Skeletal muscle satellite cell (primary cell): ENCODE data around the gene GRM8.

ENCODE experiments used
- H3K27me3 ChIP-seq: 2 replicates; pipeline ENCODE4 v1.7.0; 2013; ENCODE audit warnings: low read length; ENCODE audit not compliant: control insufficient read depth, insufficient read depth
- H3K36me3 ChIP-seq: 2 replicates; pipeline ENCODE4 v1.7.0; 2013; ENCODE audit warnings: mild to moderate bottlenecking, control low read depth, low read length; ENCODE audit not compliant: insufficient read depth
- H3K4me1 ChIP-seq: 2 replicates; pipeline ENCODE4 v1.7.0; 2013; ENCODE audit warnings: low read length; ENCODE audit not compliant: control insufficient read depth, insufficient read depth
- H3K4me2 ChIP-seq: 2 replicates; pipeline ENCODE4 v1.7.0; 2013; ENCODE audit warnings: mild to moderate bottlenecking, low read length
- H3K4me3 ChIP-seq: 2 replicates; pipeline ENCODE4 v1.7.0; 2013; ENCODE audit warnings: low read length
- H3K9ac ChIP-seq: 2 replicates; pipeline ENCODE4 v1.7.0; 2013; ENCODE audit warnings: mild to moderate bottlenecking, low read depth, low read length, moderate library complexity
- H3K9me3 ChIP-seq: replicated peaks from 2 replicates; pipeline ENCODE4 v1.7.0; 2013; ENCODE audit warnings: mild to moderate bottlenecking, control low read depth, low read length

GRM8 gene

GRCh38 chr7:127146746-127147536 lies 105.8 kb downstream of the GRM8 start:
- Histone ChIP-seq H3K27me3 (no peaks in the 10 kb centered on the region), H3K9me3 (no peaks in the 10 kb centered on the region), H3K4me1 (no peaks in the 10 kb centered on the region), H3K9ac (no peak overlapping the region), H3K4me3 (no peak overlapping the region), H3K4me2 (no peak overlapping the region), H3K36me3 (no peaks in the 10 kb centered on the region)

- H3K27me3 ChIP-seq, result no peaks in the 10 kb centered on the region
- no peaks in the 10 kb centered on the region for H3K4me1 ChIP-seq
- no peak overlapping the region for H3K4me3 ChIP-seq
- H3K9ac ChIP-seq, result no peak overlapping the region
- no peaks in the 10 kb centered on the region for H3K9me3 ChIP-seq
- no peaks in the 10 kb centered on the region for H3K36me3 ChIP-seq
- no peak overlapping the region for H3K4me2 ChIP-seq
Observed at GRCh38 chr7:127137146-127137545, 115.6 kb downstream of the GRM8 start.

- H3K36me3 ChIP-seq, result no peaks in the 10 kb centered on the region
- no peak overlapping the region for H3K4me3 ChIP-seq
- no peaks in the 10 kb centered on the region for H3K4me1 ChIP-seq
Observed at GRCh38 chr7:127135871-127136485, 116.8 kb downstream of the GRM8 start.

GRCh38 chr7:127123220-127123619 lies 129.5 kb downstream of the GRM8 start:
- no peaks in the 10 kb centered on the region for H3K36me3 ChIP-seq
- H3K9ac ChIP-seq, result no peak overlapping the region
- H3K4me2 ChIP-seq, result no peak overlapping the region
- H3K27me3 ChIP-seq, result no peaks in the 10 kb centered on the region
- no peak overlapping the region for H3K4me3 ChIP-seq
- peaks cover 2% of the 10 kb centered on the region for H3K9me3 ChIP-seq
- no peaks in the 10 kb centered on the region for H3K4me1 ChIP-seq

More at GRCh38 chr7:127135871-127136485, 116.8 kb downstream of the GRM8 start:
- Histone ChIP-seq H3K4me2 (no peak overlapping the region), H3K9me3 (no peaks in the 10 kb centered on the region), H3K9ac (no peak overlapping the region), H3K27me3 (no peaks in the 10 kb centered on the region)

- no peaks in the 10 kb centered on the region for H3K4me1 ChIP-seq
- H3K9me3 ChIP-seq, result peaks cover 2% of the 10 kb centered on the region
- H3K4me2 ChIP-seq, result no peak overlapping the region
- H3K27me3 ChIP-seq, result no peaks in the 10 kb centered on the region
- H3K9ac ChIP-seq, result no peak overlapping the region
- no peak overlapping the region for H3K4me3 ChIP-seq
- no peaks in the 10 kb centered on the region for H3K36me3 ChIP-seq
Observed at GRCh38 chr7:127119517-127119916, 133.2 kb downstream of the GRM8 start.

- Histone ChIP-seq H3K9me3 (peaks cover 1% of the 10 kb centered on the region), H3K9ac (no peak overlapping the region), H3K27me3 (no peaks in the 10 kb centered on the region), H3K36me3 (no peaks in the 10 kb centered on the region), H3K4me1 (no peaks in the 10 kb centered on the region), H3K4me2 (no peak overlapping the region), H3K4me3 (no peak overlapping the region)
Observed at GRCh38 chr7:127114742-127115265, 137.9 kb downstream of the GRM8 start.

- no peaks in the 10 kb centered on the region for H3K9me3 ChIP-seq
- no peaks in the 10 kb centered on the region for H3K27me3 ChIP-seq
- H3K4me2 ChIP-seq, result no peak overlapping the region
- H3K4me3 ChIP-seq, result no peak overlapping the region
- H3K9ac ChIP-seq, result no peak overlapping the region
- no peaks in the 10 kb centered on the region for H3K4me1 ChIP-seq
- no peaks in the 10 kb centered on the region for H3K36me3 ChIP-seq
Observed at GRCh38 chr7:127107601-127108007, 145.1 kb downstream of the GRM8 start.

GRCh38 chr7:127093340-127093739 lies 159.4 kb downstream of the GRM8 start:
- no peaks in the 10 kb centered on the region for H3K27me3 ChIP-seq
- H3K36me3 ChIP-seq, result no peaks in the 10 kb centered on the region
- H3K4me3 ChIP-seq, result no peak overlapping the region
- no peak overlapping the region for H3K9ac ChIP-seq
- H3K9me3 ChIP-seq, result peaks cover 7% of the 10 kb centered on the region
- no peaks in the 10 kb centered on the region for H3K4me1 ChIP-seq
- H3K4me2 ChIP-seq, result no peak overlapping the region

- H3K4me3 ChIP-seq, result no peak overlapping the region
- H3K36me3 ChIP-seq, result no peaks in the 10 kb centered on the region
- no peak overlapping the region for H3K9ac ChIP-seq
- H3K9me3 ChIP-seq, result peaks cover 7% of the 10 kb centered on the region
- H3K27me3 ChIP-seq, result no peaks in the 10 kb centered on the region
- no peak overlapping the region for H3K4me2 ChIP-seq
- H3K4me1 ChIP-seq, result no peaks in the 10 kb centered on the region
Observed at GRCh38 chr7:127091620-127092019, 161.1 kb downstream of the GRM8 start.

GRCh38 chr7:127089146-127089545 lies 163.6 kb downstream of the GRM8 start:
- Histone ChIP-seq H3K9me3 (peaks cover 7% of the 10 kb centered on the region), H3K27me3 (no peaks in the 10 kb centered on the region), H3K4me2 (no peak overlapping the region), H3K4me3 (no peak overlapping the region), H3K4me1 (no peaks in the 10 kb centered on the region), H3K9ac (no peak overlapping the region), H3K36me3 (no peaks in the 10 kb centered on the region)

GRCh38 chr7:127081539-127081938 lies 171.2 kb downstream of the GRM8 start:
- no peaks in the 10 kb centered on the region for H3K27me3 ChIP-seq
- no peak overlapping the region for H3K4me2 ChIP-seq
- H3K4me3 ChIP-seq, result no peak overlapping the region
- no peaks in the 10 kb centered on the region for H3K9me3 ChIP-seq
- no peaks in the 10 kb centered on the region for H3K4me1 ChIP-seq
- no peak overlapping the region for H3K9ac ChIP-seq
- H3K36me3 ChIP-seq, result no peaks in the 10 kb centered on the region

GRCh38 chr7:127080576-127080975 lies 172.2 kb downstream of the GRM8 start:
- H3K9ac ChIP-seq, result no peak overlapping the region

More at GRCh38 chr7:127080576-127080975, 172.2 kb downstream of the GRM8 start:
- Histone ChIP-seq H3K9me3 (no peaks in the 10 kb centered on the region), H3K27me3 (no peaks in the 10 kb centered on the region), H3K36me3 (no peaks in the 10 kb centered on the region), H3K4me1 (no peaks in the 10 kb centered on the region), H3K4me2 (no peak overlapping the region), H3K4me3 (no peak overlapping the region)
